Activated CD8-positive, alpha-beta T cell treated with anti-CD3 and anti-CD28 coated beads for 36 hours (primary cell): ENCODE data around the gene MINDY2. TPM values are rescaled to one million over a fixed set of nuclear protein-coding genes. Genes with fewer than 3 reads are reported as not detected.

Experiments used
- ATAC-seq: fragments of 200-7000 bp; cut with Tn5 transposase; one replicate; pipeline ENCODE4 v1.10.0; 2021; ENCODE audit warnings: mild to moderate bottlenecking, moderate library complexity
- CTCF ChIA-PET: fragments of 350-600 bp; sonication (Branson Sonifier 250); formaldehyde crosslinking; loops from one replicate; lab custom pipeline; 2021; ENCODE audit warnings: antibody characterized with exemption; lab: Charles Lee
- POLR2A ChIA-PET: fragments of 350-600 bp; sonication (Branson Sonifier 250); formaldehyde crosslinking; loops from one replicate; lab custom pipeline; 2021; ENCODE audit warnings: antibody characterized with exemption; lab: Charles Lee
- DNase-seq: peaks from one replicate; pipeline ENCODE4 v3.0.0-alpha.2; 2020
- H3K27ac Mint-ChIP-seq: one replicate; pipeline ENCODE4 v1.8.0; 2021; ENCODE audit warnings: mild to moderate bottlenecking, mixed read lengths
- H3K27me3 Mint-ChIP-seq: one replicate; pipeline ENCODE4 v1.8.0; 2021; ENCODE audit warnings: mixed read lengths
- H3K36me3 Mint-ChIP-seq: one replicate; pipeline ENCODE4 v1.8.0; 2021; ENCODE audit warnings: low read depth, mixed read lengths
- H3K4me1 Mint-ChIP-seq: one replicate; pipeline ENCODE4 v1.8.0; 2021; ENCODE audit warnings: low read depth, mixed read lengths
- H3K4me3 Mint-ChIP-seq: one replicate; pipeline ENCODE4 v1.8.0; 2021; ENCODE audit warnings: mild to moderate bottlenecking, moderate library complexity, mixed read lengths
- H3K9me3 Mint-ChIP-seq: one replicate; pipeline ENCODE4 v1.8.0; 2021; ENCODE audit warnings: mixed read lengths
- intact Hi-C: fragments of 100-400 bp; cut with micrococcal nuclease; formaldehyde crosslinking; loops from one replicate; pipeline ENCODE4 v1.10.0; 2022
- total RNA-seq, 2 experiments: library from RNA; stranded (reverse); gene quantifications; one replicate each; pipeline ENCODE4 v1.2.3, GENCODE V29; 2021
- TF ChIP-seq, protein P1 (sequence below): fragments of 200-600 bp; IDR thresholded peaks from one replicate; pipeline ENCODE4 v1.8.0; 2022; ENCODE audit warnings: antibody characterized with exemption, mild to moderate bottlenecking

Gene MINDY2
- total RNA-seq, 2 experiments from 2014 or later: 9.0 to 10.3 TPM

DNA sequence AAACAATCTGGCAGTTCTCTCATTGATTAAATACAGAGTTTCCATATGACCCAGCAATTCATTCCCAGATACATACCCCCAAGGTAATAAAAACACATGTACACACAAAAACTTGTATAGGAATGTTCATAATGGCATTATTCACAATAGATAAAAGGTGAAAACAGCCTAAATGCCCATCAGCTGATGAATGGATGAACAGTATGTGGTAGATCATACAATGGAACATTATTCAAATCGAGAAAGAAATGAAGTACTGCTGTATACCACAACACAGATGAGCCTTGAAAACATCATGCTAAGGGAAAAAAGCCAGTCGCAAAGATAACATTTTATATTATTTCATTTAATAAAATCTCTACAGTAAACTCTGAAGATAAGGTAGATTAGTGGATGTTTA is 91.2 kb downstream of the MINDY2 start:
- DNase-seq (no peak), ATAC-seq (no peak)
- Mint-ChIP-seq H3K36me3 (no peaks in the 10 kb centered on the region), H3K4me3 (no peak overlapping the region), H3K27ac (no peak overlapping the region), H3K9me3 (no peaks in the 10 kb centered on the region), H3K4me1 (peaks cover 15% of the 10 kb centered on the region), H3K27me3 (peaks cover 10% of the 10 kb centered on the region)
- ChIA-PET CTCF (no interaction called here), POLR2A (no interaction called here)
- TF ChIP-seq, protein P1, sequence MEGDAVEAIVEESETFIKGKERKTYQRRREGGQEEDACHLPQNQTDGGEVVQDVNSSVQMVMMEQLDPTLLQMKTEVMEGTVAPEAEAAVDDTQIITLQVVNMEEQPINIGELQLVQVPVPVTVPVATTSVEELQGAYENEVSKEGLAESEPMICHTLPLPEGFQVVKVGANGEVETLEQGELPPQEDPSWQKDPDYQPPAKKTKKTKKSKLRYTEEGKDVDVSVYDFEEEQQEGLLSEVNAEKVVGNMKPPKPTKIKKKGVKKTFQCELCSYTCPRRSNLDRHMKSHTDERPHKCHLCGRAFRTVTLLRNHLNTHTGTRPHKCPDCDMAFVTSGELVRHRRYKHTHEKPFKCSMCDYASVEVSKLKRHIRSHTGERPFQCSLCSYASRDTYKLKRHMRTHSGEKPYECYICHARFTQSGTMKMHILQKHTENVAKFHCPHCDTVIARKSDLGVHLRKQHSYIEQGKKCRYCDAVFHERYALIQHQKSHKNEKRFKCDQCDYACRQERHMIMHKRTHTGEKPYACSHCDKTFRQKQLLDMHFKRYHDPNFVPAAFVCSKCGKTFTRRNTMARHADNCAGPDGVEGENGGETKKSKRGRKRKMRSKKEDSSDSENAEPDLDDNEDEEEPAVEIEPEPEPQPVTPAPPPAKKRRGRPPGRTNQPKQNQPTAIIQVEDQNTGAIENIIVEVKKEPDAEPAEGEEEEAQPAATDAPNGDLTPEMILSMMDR: no peak
- intact Hi-C loops: no loop called here

DNA sequence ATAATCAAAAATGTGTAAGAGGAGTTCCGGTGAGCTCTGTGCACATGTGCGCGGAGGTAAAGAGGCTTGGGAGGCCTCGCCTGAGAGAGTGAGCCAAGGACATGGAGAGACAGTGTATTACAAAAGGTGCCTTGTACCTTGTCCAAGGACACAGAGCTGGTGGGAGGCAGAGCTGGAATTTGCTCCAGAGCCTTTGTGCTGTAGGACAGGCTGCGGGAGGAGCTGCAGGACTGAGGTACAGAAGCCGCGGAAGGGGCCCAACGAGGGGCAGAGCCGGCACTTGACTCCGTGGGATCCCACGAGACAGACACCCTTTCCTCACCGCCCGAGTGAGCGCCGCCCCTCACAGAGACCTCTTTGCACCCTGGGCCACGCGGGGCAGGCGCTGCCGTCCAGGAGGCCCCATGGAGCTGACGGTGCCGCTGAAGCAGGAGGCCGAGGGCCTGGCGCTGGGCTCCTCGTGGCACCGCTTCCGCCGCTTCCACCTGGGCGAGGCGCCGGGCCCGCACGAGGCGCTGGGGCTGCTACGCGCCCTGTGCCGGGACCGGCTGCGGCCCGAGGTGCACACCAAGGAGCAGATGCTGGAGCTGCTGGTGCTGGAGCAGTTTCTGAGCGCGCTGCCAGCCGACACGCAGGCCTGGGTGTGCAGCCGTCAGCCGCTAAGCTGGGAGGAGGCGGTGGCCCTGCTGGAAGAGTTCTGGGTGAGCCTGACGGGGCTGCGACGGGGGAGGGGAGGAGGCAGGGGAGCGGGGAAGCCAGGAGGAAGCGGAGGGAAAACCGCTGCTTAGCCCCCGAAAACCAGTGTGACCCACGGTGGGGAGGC is 93.7 kb downstream of the MINDY2 start:
- ChIA-PET POLR2A (interaction anchor here (1.0 kb wide), 1 partner anchor 10 kb away, joined by 4 read pairs; no protein-coding TSS in a partner anchor), CTCF (interaction anchor here (1.0 to 2.0 kb wide), 2 partner anchors 14 to 37 kb away, joined by 3 to 5 read pairs; no protein-coding TSS in a partner anchor)
- no peak overlapping the region for H3K27ac Mint-ChIP-seq
- DNase-seq (peak; percentile 15), ATAC-seq (peak; percentile 51)
- peaks cover 15% of the 10 kb centered on the region for H3K4me1 Mint-ChIP-seq
- no peaks in the 10 kb centered on the region for H3K36me3 Mint-ChIP-seq
- TF ChIP-seq, protein P1: no peak
- H3K4me3 Mint-ChIP-seq: peak overlapping the region; percentile 41
- no peaks in the 10 kb centered on the region for H3K9me3 Mint-ChIP-seq
- intact Hi-C loops: no loop called here
- peaks cover 10% of the 10 kb centered on the region for H3K27me3 Mint-ChIP-seq

DNA sequence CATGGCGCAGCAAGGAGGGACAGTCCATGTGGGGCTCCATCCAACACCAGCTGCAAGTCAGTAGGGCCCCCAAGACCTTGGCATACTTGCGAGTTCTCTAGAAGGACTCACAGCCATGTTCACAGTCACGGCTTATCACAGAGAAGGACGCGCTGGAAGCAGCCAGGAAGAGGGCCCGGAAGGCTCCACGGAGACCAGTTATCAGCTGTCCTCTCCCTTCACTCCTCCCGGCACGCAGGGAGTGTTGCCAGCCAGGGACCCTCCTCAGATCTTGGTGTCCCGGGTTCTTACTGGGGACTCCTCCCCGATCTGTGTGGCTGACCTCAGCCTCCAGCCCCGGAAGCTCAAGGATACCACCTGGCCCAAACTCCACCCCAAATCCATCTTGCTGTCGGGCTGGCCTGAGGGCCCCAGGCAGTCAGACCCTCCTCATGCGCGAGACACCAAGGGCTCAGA is 94.4 kb downstream of the MINDY2 start:
- CTCF ChIA-PET: interaction anchor here (1.0 to 2.0 kb wide), 2 partner anchors 13 to 36 kb away, joined by 3 to 5 read pairs; no protein-coding TSS in a partner anchor
- POLR2A ChIA-PET: interaction anchor here (1.0 kb wide), 1 partner anchor 11 kb away, joined by 4 read pairs; no protein-coding TSS in a partner anchor
- Mint-ChIP-seq H3K4me1 (peaks cover 15% of the 10 kb centered on the region), H3K4me3 (no peak overlapping the region), H3K36me3 (no peaks in the 10 kb centered on the region), H3K9me3 (no peaks in the 10 kb centered on the region), H3K27ac (no peak overlapping the region), H3K27me3 (peaks cover 10% of the 10 kb centered on the region)
- intact Hi-C loops: no loop called here
- TF ChIP-seq, protein P1: no peak
- ATAC-seq: no peak
- DNase-seq: no peak

DNA sequence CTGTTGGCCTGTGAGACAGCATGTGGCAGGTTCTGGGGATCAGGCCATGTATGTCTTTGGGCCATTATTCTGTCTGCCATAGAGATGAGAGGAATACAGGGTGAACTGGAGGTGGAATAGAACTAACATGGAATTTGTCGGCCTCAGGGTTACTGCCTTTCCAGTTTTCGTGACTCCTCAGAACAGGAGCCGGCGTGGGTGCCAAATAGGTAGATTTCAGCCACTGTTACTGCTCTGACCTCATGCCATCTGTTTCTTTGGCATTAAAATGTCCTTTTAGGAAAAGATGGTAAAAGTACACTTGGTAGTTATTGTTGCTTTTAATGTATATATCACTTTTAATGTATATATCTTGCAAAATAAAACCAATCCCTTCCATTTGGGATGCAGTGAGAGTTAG is 96.8 kb downstream of the MINDY2 start:
- ChIA-PET POLR2A (no interaction called here), CTCF (no interaction called here)
- Mint-ChIP-seq H3K27me3 (peaks cover 10% of the 10 kb centered on the region), H3K9me3 (no peaks in the 10 kb centered on the region), H3K4me3 (no peak overlapping the region), H3K27ac (no peak overlapping the region), H3K36me3 (no peaks in the 10 kb centered on the region), H3K4me1 (peaks cover 8% of the 10 kb centered on the region)
- TF ChIP-seq, protein P1: no peak
- intact Hi-C loops: no loop called here
- DNase-seq (no peak), ATAC-seq (no peak)

DNA sequence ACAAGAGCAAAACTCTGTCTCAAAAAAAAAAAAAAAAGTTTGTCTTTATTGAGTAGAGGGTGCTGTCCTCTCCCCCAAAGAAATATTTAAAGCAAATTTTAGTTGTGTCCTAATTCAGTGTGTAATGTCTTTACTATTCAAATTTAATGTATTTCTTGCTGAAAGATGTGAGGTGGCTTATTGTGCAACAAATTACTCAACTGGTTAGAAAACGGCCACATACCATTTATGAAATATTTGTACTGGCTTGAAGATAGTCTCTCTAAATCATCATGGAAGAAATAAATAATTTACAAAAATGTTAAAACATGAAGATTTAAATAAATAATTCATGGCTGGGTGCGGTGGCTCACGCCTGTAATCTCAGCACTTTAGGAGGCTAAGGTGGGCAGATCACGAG is 99.3 kb downstream of the MINDY2 start:
- Mint-ChIP-seq H3K4me3 (no peak overlapping the region), H3K36me3 (no peaks in the 10 kb centered on the region), H3K4me1 (peaks cover 1% of the 10 kb centered on the region), H3K9me3 (no peaks in the 10 kb centered on the region), H3K27ac (no peak overlapping the region), H3K27me3 (no peaks in the 10 kb centered on the region)
- ATAC-seq (no peak), DNase-seq (no peak)
- POLR2A ChIA-PET: no interaction called here
- TF ChIP-seq, protein P1: no peak
- intact Hi-C loops: no loop called here
- CTCF ChIA-PET: no interaction called here
